ENCODE results near the gene SKA1.
"Not testable (repeated sequence)": the region's sequence is repeated elsewhere in the genome, so short reads cannot be mapped to it uniquely, and the experiment has no call there.

Gene SKA1

DNA sequence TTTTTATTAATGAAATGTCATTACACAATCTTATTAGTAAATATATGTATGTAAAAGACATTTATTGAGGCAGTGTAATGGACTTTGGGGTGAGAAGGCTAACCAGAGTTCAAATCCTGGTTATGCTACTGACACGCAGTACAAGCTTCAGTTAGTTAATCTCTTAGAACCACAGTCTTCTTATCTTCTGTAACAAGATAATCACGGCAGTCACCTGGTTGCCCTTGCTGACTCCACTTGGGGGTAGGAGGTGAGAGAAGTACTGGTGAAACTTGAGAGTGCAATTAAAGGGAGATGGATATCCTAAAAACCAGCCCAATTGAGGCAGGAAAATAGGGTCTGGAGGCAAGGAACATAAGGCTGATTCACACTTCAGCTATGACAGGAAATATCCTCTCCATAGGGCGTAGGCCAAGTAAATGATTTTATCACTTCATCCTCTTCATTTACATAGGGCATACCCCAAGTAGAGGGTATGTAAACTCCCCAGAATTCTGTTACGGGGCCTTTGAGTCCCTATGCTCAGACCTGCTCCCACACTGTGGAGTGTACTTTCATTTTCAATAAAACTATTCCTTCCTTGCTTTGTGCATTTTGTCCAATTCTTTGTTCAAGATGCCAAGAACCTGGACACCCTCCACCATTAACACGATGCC, 21.3 kb downstream of the SKA1 start:
- FAIRE-seq = no peak

DNA sequence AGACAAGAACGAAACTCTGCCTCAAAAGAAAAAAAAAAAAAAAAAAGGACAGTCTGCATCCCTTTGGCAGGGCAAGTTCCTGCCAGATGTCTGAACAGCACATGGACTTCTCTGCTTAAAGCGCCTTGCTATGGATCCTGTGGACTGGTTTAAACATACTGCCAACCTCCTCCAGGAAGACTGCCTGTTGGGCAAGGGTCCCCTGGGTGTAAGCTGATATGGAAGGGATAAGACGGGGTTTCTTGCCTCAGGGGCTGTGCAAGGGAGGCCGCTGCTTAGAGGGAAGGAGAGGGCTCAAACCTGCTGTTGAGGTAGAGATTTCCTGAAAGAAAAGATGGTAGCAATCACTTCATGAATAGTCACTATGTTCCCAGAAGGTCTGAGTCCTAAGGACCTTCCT, 22.2 kb downstream of the SKA1 start:
- no peak for FAIRE-seq

DNA sequence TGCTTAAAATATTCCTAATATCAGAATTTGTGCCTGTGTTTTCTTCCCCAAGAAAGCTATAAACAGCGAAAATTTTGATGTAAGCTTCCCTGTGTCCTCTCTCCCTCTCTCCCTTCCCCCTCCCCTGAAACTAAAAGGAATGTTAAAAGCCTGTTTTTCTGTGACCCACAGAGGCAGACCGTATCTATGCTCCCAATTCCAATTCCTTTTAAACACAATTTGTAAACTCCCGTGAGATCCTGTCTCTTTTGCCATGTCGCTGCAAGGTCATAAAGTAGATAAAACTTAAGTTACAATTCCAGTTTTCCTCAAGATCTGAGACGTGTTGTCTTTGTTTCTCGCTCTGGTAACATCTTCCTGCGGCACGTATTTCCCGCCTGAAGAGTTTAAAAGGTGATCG, 23.3 kb downstream of the SKA1 start:
- no peak for FAIRE-seq

DNA sequence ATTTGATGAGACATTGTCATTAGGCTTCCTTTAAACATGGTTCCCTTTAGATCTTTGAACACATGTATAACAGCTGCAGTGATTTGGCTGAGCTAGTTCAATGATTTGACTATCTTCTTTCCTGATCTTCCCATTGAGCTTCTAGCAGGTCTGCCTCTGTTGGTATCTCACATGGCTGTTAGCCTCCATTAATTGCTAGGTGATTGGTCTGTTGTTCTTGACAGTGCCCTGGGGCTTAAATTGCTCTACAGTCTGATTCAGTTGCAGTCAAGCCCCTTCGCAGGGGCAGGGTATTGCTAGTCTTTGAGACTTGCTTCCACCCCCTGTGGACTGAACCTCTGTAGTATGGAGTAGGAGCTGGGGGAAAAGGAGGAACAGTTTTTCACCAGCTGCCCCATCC, 24.1 kb downstream of the SKA1 start:
- FAIRE-seq = no peak

DNA sequence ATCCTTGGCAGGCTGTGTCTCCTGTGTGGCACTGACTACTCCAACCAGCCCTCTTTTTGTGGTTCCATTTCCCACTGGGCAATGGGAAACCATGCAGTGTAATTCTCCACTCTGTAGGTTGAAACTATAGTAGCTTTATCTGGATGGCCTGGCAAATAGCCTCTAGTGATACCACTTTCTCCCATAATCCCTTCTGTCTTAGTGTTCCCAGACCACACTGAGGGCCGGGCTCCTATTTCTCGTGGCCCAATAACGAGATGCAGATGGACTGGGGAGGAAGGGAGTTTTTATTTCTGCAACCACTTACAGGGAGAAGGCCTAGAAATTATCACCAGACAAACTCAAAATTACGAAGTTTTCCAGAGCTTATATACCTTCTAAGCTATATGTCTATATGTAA, 24.7 kb downstream of the SKA1 start:
- no peak for FAIRE-seq

DNA sequence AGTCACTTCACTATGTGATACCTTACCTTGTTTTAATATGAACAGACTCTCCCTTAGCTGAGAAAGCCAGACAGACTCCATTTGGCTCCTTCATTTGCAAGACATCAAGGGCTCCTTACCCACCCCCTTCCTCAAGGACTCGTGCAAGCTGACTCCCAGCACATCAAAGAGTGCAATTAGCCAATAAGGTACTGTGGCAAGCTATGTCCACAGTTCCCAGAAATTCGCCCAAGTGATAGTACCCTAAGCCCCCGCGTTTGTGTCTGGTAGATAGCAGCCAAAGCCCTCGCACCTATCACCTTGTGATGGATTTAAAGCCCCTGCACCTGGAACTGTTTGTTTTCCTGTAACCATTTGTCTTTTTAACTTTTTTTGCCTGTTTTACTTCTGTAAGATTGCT, 25.6 kb downstream of the SKA1 start:
- not testable (repeated sequence) for FAIRE-seq

DNA sequence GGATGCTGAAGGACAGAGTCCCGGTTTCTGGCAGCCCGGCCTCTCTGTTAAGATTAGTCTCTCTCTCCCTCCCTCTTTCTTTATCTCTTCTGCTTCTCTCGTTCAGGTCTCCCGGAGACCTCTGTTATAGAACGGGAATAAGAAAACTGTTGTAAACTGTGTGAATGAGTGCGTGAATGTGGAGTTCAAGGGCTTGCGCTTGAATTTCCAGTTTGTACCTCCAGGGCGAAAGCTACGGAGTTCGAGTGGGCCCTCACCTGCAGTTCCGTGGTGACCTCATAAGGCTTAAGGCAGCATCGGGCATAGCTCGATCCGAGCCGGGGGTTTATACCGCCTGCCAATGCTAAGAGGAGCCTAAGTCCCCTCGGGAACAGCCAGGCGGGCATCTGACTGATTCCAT, 26.4 kb downstream of the SKA1 start:
- no peak for FAIRE-seq

DNA sequence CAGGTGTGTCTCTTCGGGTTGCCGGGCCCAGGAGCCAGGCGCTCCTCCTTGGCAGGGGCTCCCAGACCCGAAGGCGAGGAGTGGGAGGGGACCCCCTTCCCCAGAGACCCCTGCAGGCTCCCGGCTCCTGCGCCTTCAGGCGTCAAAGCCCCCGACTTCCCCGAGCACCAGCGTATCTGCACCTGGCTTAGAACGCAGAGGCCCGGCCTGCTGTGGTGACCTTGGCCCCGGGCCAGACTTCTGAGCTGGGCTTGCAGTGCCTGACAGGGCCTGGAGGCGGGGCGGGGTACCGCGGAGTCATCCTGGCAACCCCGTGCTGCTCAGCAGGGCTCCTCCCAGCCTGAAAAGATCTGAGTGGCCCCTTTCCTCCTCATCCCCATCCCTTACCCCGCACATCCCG, 27.0 kb downstream of the SKA1 start:
- no peak for FAIRE-seq

DNA sequence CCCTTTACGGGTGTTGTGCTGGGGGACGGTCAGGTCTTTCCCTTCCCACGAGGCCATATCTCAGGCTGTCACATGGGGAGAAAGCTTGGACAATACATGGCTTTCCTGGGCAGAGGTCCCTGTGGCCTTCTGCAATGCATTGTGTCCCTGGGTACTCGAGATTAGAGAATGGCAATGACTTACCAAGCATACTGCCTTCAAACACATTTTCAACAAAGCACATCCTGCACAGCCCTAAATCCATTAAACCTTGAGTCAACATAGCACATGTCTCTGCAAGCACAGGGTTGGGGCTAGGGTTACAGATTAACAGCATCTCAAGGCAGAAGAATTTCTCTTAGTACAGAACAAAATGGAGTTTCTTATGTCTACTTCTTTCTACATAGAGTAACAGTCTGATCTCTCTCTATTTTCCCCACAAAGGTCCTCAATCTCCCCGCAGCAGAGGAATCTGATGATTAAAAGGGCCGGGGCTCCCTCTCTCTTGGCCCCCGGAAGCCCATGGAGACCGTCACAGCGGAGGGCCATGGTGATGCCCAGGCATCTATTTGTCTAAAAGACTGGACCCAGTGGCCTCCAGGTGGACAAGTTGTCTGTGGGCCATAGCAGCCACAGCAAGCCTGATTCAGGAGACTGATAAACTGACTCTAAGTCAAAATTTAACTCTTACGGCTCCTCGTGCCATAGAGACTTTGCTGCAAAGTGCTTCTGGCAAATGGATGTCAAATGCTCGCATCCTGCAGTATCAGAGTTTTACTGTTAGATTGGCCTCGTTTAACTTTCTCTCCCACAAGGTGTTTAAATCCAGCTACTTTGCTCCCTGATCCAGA, 30.1 kb downstream of the SKA1 start:
- FAIRE-seq = not testable (repeated sequence)

DNA sequence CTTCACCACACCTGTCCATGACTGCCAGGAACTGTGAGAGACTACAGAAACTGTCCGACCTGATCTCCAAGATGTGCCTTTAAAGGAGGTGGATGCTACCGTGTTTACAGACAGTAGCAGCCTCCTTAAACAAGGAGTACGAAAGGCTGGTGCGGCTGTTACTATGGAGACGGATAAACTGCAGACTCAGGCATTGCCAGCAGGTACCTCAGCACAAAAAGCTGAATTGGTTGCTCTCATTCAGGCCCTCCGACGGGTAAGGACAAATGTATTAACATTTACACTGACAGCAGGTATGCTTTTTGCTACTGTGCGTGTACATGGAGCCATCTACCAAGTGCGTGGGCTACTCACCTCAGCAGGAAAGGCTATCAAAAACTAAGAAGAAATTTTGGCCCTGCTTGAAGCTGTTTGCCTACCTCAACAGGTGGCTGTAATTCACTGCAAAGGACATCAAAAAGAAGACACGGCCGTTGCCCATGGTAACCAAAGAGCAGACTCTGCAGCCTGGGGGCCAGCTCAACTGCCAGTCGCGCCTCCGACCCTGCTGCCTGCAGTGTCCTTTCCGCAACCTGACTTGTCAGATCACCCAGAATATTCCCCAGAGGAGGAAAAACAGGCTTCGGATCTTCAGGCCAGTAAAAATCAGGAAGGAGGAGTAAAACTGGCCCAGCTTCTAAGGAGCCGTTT, 30.9 kb downstream of the SKA1 start:
- FAIRE-seq = no peak

DNA sequence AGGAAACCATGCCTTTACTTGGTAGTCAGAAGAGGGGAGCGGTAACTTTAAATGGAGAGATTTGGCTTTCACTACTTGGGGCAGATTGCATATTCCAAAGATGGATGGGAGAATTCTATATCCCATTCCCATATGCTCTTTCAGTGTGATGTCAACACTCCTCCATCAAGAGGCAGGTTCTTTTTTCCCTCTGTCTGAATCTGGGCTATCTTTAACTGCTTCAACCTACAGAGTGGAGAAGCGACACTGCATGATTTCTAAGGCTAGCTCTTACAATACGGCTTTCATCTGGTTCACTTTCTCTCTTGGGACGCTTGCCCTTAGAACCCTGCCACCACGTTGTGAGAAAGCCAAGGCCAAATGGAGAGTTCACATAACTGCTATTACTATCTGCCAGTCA, 34.4 kb downstream of the SKA1 start:
- no peak for FAIRE-seq

DNA sequence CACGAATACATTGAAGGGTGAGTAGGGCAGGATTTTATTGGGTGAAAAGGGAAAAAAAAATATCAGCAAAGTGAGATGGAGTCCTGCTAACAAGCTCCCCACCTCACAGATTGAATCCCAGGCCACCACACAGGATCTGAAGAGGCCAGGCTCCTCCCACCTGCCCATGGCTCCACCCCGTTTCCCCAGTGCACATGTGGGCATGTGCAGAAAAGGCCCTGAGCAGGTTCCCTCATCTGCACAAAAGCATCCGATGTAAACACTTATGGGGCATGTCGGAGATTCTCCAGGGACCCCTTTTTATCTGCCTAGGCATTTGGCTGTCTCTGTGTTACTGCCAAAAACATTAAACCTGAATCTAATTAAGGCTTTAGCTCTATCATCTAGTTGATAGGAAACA, 35.2 kb downstream of the SKA1 start:
- FAIRE-seq = no peak

DNA sequence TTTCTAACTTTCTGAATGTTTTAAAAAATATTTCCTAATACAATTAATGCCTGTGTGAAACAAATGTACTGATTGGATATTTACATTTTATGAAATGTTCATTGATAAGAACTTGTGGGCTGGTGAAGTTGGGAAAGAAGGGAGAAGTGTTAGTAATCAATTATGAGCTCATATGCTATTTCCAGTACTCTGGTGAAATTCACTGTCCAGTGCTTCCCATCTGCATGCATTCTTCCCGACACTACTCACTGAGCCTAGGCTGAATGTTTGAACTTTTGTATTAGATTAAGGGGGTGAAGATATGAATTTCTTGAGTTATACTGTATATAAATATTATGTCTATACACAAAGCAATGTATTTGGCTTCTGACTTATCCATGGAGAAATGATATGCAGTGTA, 36.0 kb downstream of the SKA1 start:
- no peak for FAIRE-seq

DNA sequence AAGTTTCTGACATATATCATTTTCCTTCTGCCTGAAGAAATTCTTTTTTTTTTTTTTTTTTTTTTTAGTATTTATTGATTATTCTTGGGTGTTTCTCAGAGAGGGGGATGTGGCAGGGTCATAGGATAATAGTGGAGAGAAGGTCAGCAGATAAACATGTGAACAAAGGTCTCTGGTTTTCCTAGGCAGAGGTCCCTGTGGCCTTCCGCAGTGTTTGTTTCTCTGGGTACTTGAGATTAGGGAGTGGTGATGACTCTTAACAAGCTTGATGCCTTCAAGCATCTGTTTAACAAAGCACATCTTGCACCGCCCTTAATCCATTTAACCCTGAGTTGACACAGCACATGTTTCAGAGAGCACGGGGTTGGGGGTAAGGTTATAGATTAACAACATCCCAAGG, 42.0 kb downstream of the SKA1 start:
- FAIRE-seq = not testable (repeated sequence)

DNA sequence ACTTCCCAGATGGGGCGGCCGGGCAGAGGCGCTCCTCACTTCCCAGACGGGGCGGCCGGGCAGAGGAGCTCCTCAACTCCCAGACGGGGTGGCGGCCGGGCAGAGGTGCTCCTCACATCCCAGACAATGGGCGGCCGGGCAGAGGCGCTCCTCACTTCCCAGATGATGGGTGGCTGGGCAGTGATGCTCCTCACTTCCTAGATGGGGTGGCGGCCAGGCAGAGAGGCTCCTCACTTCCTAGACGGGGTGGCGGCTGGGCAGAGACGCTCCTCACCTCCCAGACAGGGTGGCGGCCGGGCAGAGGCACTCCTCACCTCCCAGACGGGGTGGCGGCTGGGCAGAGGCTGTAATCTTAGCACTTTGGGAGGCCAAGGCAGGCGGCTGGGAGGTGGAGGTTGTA, 42.9 kb downstream of the SKA1 start:
- not testable (repeated sequence) for FAIRE-seq

DNA sequence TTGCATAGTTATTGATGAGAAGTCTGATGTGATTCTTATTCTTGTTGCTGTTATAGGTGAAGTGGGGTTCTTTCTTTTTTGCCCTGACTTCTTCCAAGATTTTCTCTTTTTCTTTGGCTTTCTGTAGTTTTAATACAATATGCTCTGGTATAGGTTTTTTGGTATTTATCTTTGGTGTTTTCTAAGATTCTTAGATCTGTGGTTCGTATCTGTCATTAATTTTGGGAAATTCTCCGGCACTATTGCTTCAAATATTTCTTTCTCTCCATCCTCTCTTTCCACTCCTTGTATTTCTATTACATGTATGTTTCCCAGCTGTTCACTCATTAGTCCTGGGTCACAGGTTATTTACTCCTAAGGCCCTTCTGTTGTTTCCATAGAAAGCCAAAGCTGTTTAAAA, 43.8 kb downstream of the SKA1 start:
- no peak for FAIRE-seq

DNA sequence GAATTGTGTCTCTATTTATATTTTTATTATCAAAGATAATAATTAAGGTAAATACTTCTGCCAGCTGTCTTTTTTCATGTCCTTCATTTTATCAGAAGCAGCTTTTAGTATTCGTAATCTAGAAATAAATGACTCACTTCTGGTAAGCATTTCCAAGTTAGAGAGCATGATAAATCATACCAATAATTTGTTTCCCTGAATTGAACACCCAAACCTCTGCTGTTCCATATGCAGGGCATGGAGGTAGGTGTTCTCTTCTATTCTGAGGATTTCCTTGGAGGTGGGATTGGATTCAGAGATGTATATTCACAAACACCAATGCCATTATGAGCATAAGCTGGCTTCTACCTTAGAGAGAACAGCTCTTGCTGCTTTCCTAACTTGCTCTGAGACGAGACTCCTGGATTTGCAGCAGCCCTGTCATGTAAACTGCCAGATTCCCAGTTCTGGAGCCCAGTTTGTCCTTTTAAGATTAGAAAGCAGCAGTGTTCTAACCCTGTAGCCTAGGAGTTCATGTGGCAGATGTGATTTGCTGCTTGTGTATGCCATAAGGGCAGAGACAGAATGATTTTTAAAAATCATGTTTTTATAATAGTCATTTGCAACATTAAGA, 47.5 kb downstream of the SKA1 start:
- no peak for FAIRE-seq

DNA sequence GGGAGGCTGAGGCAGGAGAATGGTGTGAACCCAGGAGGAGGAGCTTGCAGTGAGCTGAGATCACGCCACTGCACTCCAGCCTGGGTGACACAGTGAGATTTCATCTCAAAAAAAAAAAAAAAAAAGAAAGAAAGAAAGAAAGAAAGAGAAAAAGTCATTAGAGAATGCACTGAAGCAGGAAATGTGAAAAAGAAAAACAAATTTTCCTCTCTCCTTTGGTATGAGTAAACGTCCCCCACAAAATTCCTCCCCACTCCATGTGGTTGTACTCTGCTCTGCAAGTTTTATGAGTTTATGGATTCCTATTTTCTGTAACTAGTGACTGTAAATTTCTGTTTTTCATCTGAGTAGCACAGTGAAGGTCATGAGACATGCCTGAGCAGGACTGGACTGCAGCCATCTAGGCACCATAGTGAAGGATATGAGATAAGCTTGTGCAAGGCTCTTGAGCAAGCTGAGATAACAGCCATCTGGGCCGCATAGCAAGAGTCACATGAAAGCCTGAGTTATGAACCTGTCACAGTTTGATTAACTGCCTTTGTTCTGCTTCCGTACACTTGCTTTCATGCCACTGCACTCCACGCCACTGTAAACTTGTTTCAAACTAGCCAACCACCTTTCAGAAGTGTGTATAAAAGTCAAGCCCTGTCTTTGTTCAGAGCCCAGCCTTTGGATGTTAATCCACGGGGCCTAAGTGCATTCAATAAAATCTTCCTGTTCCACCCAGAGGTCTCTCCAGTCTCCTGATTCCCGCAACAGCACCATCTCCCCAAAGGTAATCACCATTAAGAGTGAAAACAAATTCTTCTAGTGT, 50.2 kb downstream of the SKA1 start:
- FAIRE-seq = no peak

DNA sequence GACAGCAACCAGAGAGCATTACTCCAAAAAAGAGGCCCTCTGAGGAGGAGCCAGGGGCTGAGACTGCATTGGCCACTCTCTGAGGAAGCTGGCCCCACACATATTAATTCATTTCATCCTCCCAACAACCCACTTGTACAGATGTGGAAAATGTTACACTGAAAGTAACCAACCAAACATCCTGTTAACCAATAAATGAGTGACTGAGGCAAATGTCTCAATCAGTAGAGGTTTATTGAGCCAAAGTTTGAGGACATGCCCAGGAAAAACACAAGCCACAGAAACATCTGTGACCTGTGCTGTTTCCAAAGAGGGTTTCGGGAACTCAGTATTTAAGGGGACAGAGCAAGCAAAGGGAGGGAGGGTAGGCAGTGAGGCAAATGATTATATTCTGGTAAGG, 53.0 kb downstream of the SKA1 start:
- FAIRE-seq = no peak

DNA sequence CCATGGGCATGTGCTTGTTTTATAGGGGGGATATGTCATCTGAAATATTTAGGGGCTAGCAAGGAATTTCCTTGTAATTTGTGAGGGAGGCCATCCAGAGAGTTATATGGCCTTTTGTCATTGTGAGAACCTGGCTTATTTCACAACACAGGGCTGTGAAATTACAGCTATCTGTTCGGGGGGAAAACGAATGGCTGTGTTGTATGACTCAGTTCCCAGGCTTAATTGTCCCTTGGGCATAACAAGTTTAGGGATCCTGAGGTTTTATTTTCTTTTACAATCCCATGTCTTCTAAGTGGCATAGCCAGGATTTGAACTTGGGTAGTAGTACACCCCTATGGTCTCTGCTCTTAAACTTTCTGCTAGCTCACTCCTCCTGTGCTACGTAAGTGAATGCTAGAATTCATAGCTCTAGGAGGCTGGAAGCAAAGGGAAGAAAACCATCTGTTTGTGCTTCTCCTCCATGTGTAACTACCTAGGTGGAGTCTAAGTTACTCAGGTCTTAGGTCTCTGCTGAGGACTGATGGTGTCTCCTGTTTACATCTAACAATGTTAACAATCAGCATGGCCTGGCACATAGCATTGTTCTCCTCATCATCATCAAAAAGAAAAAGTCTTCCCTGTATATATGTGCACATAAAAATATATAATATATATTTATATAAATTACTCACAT, 53.8 kb downstream of the SKA1 start:
- FAIRE-seq = no peak

DNA sequence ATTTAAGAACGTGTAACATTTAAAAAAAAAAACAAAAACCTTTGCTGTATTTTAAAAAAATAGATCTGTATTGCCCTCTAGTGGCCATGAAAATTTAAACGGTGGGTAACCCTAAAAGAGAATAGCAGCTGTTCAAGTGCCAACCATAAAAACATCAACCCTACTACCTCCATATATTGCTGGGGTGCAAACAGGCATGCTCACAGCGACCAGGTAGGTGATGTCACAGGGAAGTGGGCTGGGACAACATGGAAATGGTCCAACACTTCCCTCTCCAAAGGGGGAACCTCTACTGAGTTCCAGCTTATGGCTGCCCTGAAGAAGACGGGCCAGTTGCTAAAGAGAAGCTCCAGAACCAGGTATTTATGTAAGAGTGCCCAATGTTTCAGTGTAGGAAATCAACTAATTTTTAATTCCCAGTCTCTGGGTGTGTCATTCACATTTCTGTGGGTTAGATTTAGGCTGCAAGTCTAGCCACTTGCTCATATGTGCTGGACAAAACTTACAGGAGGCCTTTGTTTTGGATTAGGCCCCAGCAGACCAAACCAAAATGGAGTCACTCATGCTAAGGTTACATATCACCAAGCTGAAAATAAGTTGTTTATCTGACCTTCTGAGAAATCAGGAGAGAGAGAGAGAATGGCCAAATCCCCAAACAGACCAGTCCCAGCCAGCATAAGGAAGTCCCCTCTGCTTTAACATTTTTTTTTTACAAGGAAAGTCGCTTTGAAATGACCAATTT, 54.5 kb downstream of the SKA1 start:
- FAIRE-seq = peak; percentile 91

Measured in TTC549 (cell line).